Prostate gland (tissue), 2 donors: Measurements from ENCODE around the gene GRK1.

Experiments
- POLR2A ChIP-seq: fragments of 450-650 bp; IDR thresholded peaks from one replicate; pipeline ENCODE4 v1.6.1; 2016; ENCODE audit warnings: antibody characterized with exemption, mild to moderate bottlenecking
- TF ChIP-seq, protein P1 (sequence below), 4 experiments: fragments of 200-600 bp in 2 of 4; fragments of 450-650 bp in 2 of 4; sonication (generic) in 2 of 4; IDR thresholded peaks; 1 replicate in 3 of 4; 2 replicates in 1 of 4; pipeline ENCODE4 v1.5.1; 2016 to 2019; ENCODE audit warnings: antibody characterized with exemption in 4 of 4, mild to moderate bottlenecking in 2 of 4, moderate library complexity in 2 of 4

GRCh38 chr13:113749507-113749906, 82.5 kb downstream of the GRK1 start:
- TF ChIP-seq, protein P1, sequence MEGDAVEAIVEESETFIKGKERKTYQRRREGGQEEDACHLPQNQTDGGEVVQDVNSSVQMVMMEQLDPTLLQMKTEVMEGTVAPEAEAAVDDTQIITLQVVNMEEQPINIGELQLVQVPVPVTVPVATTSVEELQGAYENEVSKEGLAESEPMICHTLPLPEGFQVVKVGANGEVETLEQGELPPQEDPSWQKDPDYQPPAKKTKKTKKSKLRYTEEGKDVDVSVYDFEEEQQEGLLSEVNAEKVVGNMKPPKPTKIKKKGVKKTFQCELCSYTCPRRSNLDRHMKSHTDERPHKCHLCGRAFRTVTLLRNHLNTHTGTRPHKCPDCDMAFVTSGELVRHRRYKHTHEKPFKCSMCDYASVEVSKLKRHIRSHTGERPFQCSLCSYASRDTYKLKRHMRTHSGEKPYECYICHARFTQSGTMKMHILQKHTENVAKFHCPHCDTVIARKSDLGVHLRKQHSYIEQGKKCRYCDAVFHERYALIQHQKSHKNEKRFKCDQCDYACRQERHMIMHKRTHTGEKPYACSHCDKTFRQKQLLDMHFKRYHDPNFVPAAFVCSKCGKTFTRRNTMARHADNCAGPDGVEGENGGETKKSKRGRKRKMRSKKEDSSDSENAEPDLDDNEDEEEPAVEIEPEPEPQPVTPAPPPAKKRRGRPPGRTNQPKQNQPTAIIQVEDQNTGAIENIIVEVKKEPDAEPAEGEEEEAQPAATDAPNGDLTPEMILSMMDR (IDR thresholded peaks at IDR 0.05): no peak
- TF ChIP-seq POLR2A: no peak
